Body of pancreas (tissue), 4 donors: Measurements from ENCODE around the gene MAPK11.

Experiments used
- POLR2A ChIP-seq, 3 donors: fragments of 450-650 bp; IDR thresholded peaks; one replicate each; pipeline ENCODE4 v1.6.1; 2016; ENCODE audit warnings: antibody characterized with exemption in 3 of 3, mild to moderate bottlenecking in 2 of 3
- TF ChIP-seq, protein P1 (sequence below), 7 experiments: fragments of 450-650 bp in 4 of 7; fragments of 200-600 bp in 3 of 7; sonication (generic) in 3 of 7; IDR thresholded peaks; one replicate each; pipeline ENCODE4 v1.5.1; 2016 to 2019; ENCODE audit warnings: antibody characterized with exemption in 7 of 7

DNA sequence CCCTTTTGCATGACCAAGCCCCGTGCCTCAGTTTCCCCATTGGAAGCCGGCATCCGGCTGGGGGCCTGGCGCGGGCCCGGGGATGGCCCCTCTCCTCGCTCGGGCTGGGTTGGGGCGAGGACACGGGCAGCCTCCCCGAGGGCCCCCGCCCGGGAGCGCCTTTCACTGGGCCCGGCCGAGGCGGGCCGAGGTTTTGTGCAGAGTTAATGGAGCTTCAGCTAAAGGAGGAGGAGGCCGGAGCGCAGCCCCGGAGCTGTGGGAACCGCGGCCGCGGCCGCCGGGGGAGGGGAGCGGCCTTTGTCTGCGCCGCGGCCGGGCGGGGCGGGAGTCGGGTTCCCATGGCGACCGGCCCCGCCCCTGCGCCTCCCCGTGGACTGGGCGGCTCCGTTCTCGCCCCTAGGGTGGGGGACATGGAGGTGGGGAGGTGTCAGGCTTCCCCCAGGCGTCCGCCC lies 1.4 kb upstream of the MAPK11 start:
- TF ChIP-seq, protein P1, sequence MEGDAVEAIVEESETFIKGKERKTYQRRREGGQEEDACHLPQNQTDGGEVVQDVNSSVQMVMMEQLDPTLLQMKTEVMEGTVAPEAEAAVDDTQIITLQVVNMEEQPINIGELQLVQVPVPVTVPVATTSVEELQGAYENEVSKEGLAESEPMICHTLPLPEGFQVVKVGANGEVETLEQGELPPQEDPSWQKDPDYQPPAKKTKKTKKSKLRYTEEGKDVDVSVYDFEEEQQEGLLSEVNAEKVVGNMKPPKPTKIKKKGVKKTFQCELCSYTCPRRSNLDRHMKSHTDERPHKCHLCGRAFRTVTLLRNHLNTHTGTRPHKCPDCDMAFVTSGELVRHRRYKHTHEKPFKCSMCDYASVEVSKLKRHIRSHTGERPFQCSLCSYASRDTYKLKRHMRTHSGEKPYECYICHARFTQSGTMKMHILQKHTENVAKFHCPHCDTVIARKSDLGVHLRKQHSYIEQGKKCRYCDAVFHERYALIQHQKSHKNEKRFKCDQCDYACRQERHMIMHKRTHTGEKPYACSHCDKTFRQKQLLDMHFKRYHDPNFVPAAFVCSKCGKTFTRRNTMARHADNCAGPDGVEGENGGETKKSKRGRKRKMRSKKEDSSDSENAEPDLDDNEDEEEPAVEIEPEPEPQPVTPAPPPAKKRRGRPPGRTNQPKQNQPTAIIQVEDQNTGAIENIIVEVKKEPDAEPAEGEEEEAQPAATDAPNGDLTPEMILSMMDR (IDR thresholded peaks at IDR 0.05): no peak
- TF ChIP-seq POLR2A (IDR thresholded peaks at IDR 0.05): no peak
